Stimulated activated CD4-positive, alpha-beta T cell treated with anti-CD3 and anti-CD28 coated beads, Interleukin-2, amount 100 ng/mL, for 4 hours (primary cell): ENCODE data around the gene LSM5.
"Not testable (repeated sequence)": the region's sequence is repeated elsewhere in the genome, so short reads cannot be mapped to it uniquely, and the experiment has no call there.

Experiments
- DNase-seq: peaks from one replicate; pipeline ENCODE4 v3.0.0-alpha.2; 2020; ENCODE audit warnings: low read depth

LSM5 gene

DNA sequence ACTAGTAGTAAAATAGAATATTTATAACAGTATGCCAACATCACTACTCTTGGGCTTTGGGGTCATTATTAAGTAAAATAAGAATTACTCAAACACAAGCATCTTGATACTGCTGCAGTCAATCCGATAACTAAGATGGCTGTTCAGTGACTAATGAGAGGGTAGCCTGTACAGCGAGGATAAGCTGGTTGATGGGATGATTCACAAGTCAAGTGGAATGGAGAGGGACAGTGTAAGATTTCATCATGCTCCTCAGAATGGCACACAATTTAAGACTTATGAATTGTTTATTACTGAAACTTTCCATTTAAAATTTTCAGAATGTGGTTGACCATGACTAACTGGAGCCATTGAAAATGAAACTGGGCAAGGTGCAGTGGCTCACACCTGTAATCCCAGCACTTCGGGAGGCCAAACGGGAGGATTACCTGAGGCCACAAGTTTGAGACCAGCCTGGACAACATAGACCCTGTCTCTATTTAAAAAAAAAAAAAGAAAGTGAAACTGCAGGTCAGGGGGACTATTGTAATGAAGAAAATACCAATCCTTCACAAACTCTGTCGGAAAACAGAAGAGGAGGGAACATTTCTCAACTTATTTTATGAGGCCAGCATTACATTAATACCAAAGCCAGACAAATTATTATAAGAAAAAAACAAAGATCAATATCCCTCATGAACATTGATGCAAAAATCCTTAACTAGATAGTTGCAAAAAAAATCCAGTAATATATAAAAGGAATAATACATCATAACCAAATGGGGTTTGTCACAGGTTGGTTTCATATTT lies 16.3 kb upstream of the LSM5 start:
- DNase-seq: no peak

DNA sequence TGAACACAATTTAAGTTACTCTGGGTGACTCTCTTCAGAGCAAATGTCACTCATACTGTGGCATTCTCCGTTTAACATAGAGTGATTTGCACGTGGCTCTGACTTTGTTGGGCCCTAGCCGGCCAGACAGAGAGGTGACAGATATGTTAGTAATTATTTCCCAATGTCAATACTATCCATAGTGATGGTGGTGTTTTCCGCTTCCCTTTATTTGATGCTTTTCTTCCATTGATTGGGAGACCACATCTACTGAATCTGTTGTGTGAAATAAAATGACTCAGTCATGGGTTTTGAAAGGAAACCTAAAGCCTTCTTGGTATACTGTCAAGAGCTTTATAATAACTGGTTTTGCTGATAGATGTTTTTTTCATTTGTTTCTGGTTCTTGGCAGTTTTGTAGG lies 12.5 kb upstream of the LSM5 start:
- no peak for DNase-seq

GRCh38 chr7:32501522-32501921 lies 11.3 kb upstream of the LSM5 start:
- DNase-seq: no peak

DNA sequence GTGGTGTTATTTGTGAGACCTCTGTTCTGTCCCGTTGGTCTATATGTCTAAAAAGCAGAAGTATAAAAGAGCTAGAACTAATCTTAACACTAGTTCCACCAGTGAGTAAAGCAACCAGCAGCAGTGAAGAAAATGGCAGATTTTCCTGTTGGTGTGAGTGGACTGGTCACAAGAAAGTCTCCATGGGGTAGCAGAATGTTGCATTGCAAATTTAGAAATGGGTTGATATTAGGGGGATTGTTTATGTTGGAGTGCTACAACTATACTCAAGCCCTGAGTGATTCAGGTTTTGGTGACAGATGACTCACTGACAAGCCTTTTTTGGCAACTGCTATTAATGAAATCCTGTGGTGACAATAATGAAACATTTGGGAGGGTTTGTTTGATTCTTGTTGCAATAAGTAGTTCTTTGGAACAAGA lies 10.8 kb upstream of the LSM5 start:
- no peak for DNase-seq

DNA sequence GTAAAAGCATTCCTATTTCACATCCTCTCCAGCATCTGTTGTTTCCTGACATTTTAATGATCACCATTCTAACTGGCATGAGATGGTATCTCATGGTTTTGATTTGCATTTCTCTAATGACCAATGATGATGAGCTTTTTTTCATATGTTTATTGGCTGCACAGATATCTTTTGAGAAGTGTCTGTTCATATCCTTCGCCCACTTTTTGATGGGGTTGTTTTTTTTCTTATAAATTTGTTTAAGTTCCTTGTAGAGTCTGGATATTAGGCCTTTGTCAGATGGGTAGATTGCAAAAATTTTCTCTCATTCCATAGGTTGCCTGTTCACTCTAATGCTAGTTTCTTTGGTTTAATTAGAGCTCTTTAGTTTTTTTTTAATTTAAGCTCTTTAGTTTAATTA lies 10.0 kb upstream of the LSM5 start:
- DNase-seq: not testable (repeated sequence)

GRCh38 chr7:32499755-32500154 lies 9.6 kb upstream of the LSM5 start:
- not testable (repeated sequence) for DNase-seq

DNA sequence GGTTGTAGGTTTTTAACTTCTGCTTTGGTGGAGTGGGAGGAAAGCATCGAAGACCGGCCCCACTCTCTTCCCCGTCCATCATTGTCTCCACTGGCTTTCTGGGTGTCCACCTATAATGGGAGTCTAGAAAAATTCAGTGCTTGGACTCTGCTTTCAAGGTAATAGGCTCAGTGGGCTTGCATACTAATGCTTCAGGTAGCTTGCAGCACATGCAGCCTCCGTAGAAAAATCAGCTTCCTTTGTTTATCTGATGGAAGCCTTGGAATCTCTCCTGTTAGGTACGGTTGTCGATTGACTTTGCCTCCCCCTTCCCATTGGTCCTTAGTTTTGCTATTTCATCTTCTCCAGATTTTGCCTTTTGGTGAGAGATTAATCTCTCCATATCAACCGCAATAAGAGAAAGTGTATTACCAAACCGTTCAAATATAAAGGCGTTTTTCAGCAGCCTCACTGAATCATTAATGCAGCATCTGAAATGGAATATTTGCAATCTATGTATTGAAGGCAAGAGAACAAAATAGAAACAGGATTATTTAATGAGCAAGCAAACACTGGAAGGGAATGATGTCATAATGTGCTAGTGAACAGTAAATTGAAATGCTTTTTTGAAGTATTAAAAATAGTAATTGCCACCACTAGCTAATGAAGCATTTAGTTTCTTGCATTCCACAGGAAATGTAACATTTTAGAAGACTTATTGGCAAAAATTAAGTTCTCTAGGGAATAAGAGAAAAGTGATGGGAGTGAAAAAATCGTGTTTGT lies 6.1 kb upstream of the LSM5 start:
- no peak for DNase-seq

DNA sequence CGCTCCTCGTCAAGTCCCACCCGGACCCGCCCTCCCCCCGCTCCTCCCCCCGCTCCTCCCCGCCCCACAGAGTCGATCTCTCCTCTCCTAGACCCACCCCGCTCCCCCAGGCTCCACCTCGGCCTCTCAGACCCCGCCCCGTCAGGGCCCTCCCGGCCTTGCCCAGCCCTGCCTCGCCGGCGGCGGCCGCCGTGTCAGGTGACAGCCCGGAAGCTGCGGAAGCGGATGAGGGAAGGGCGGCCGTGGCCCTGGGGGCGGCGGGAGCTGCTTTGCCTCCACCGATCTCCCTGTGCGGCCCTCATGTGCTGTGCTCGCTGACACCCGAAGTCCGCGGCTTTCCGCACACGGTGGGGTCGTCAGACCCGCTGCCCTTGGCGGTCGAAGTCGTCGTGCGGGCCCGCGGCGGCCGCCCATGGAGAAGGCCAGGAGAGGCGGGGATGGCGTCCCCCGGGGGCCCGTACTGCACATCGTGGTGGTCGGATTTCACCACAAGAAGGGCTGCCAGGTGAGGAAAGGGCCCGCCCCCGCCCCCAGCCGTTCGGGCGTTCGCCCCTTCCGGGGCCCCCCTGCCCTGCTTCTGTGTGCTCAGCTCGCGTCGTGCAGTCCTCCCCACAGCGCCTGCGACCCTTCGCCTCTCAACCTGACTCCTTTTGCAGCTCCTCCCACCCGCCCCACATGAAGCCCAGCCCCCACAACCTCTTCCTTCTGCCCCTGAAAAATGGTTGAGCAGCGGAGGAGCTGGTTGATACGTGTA lies 5.3 kb upstream of the LSM5 start, which contains the start of gene AVL9:
Gene AVL9 (plus strand): TSS at position 192 of the 754 bp plus-strand sequence. CDS start 221 bp downstream, at position 413.
- DNase-seq: peak; percentile 99

DNA sequence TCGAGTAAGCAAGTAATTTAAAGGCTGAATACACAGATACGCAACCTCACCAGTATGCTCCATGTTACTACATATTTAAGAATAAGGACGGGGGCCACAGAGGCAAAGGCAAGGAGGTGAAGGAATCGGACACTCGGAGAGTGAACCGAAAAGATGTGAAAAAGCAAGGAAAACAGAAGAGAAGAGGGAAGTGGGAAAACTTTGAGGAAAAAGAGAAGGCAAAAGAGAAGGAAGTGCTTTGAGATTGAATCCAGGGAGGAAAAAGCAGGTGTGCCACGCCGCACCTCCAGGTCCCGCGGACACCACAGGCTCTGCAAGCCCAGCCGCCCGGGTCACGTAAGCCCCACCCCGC lies 4.7 kb upstream of the LSM5 start:
- DNase-seq: no peak

DNA sequence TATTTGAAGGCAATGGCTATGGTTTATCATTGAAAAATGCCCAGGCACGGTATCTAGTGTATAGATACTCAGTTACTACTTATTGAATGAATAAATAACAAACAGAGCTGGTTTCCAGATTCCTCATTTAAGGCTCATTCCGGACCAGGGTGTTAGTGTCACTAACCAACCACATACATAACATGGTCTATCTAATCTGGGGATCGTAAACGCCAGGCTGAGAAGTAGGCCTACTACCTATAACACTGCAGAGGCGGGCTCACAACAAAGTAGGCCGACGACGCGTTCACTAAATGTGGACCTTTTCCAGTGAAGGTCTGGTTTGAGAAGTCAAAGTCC lies 423 bp downstream of the LSM5 start:
- no peak for DNase-seq

- no peak for DNase-seq
These were observed 8.3 kb downstream of the LSM5 start for GRCh38 chr7:32481921-32482320.

GRCh38 chr7:32481176-32481575 lies 9.0 kb downstream of the LSM5 start:
- no peak for DNase-seq

DNA sequence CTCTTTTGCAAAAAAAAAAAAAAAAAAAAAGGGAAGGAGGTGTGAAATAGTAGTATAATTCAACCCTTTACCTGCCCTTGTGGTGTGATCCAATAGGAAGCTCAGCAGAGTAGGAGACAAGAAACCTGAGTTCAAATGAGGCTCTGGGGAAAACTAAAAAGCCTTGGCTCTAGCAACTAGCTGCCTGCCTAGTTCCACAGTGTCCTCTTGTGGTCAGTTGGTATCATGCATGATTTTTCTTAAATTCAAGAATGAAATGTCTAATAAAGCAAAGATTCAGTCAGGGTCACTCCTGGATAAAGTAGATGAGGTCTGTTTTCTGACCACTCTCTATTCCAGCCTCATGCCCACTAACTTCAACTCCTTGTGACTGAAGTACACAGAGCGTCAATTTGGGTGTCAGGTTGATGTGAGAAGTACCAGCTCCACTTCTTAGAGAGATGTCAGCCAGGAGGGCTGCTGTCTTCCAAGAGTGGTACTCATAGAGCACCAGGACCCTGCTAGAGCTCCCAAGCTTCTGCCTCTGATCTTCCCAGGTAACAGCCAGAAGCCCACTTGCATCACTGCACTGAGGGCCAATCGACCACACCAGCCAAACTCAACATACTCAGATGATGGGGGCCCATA lies 10.5 kb downstream of the LSM5 start:
- no peak for DNase-seq

GRCh38 chr7:32477649-32477980 lies 12.6 kb downstream of the LSM5 start:
- DNase-seq: no peak

DNA sequence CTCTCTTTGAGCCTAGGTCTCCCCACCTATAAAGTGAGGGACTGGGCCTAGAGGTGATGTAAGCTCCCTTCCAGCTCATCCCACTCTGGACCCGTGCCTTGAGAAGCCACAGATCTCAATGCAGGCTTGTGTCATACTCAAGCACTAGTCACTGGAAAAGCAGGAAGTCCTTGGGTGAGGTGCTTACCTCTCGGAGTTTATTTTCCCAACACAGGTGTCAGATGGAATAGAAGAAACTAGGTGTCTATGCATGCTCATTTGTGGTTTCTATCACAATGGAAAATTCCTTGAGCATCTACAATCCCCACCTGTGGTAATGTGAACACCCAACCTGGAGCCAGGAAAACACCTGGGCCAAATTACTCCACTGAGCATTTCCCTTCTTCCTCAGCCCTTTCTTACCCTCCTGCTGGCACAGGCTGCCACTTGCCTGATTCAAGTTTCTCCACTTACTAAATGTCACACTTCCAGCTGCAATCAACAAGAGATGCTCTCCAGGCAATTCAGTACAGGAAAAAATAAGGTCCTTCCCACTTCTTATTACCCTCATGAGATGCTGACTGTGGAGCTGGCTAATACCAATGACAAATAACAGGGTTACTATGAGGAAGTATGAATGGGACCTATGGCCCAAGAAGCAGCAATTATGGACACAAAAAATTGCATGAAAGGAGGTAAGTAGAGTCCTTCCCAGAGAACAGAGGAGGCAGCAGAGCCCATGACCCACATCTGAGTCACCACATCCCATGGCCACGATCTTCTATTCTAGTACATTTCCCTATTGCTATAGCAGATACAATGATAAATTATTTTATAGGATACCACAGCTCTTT lies 13.1 kb downstream of the LSM5 start:
- no peak for DNase-seq

DNA sequence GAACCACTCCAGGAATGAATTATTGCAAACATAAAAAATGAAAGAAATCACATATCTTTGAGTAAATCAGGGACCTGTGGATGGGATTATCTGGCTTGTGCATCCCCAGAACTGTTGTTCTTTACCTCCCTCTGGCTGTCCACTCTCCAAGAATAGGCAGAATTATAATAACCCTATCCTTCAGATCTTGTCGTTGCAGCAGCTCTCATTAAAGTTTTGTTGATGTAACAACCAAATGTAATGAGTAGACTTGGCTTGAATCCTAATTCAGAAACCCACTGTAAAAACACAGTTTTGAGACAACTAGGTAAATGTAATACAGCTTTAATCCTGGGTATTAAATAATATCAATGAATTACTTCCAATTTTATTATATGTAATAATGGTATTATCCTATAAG lies 16.2 kb downstream of the LSM5 start:
- no peak for DNase-seq

GRCh38 chr7:32472015-32472414 lies 18.2 kb downstream of the LSM5 start:
- no peak for DNase-seq

DNA sequence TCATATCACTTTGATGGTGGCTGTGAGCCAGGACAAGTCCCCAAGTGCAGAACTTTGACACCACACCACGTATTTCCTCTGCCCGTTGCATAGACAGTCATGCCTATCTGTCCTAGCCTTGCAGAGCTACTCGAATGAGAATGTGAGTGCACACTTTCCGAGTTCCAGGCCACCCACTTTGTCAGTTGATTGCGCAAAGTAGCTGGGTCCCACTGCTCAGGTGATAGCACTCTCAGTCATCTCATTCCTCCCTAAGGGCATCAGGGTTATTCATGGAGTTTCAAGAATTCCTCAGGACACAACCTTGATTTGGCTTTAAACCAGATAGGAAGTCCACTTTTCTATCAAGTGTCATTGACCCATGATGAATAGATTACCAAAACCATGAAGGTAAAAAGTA lies 19.3 kb downstream of the LSM5 start:
- DNase-seq: no peak

DNA sequence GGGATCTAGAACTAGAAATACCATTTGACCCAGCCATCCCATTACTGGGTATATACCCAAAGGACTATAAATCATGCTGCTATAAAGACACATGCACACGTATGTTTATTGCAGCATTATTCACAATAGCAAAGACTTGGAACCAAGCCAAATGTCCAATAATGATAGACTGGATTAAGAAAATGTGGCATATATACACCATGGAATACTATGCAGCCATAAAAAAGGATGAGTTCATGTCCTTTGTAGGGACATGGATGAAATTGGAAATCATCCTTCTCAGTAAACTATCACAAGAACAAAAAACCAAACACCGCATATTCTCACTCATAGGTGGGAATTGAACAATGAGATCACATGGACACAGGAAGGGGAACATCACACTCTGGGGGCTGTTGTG lies 20.2 kb downstream of the LSM5 start:
- DNase-seq: not testable (repeated sequence)

GRCh38 chr7:32464641-32465416 lies 25.4 kb downstream of the LSM5 start:
- DNase-seq: not testable (repeated sequence)

DNA sequence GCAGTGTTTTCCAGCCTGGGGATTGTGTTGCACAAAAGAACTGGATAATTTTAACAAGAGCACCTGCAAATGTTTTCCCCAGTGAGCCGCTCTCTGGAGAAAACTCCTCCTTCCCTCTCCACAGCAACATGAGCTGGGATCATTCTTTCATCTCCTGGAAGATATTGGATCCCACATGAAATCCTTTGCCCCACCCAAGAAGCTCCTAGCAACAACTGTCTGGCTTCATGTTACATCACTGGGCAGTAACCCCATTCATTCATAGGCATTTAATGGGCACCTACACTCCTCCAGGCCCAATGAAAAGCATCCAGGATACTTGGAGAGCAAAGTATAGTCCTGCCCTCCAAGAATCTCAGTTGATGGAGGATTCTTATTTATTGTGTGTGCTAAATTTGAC lies 27.2 kb downstream of the LSM5 start:
- no peak for DNase-seq
